Activated T-helper 2 cell treated with anti-CD3 and anti-CD28 coated beads, Interferon-gamma antibody, Interleukin-2, Interleukin-4, amounts not matched to agents 10 μg/mL and 5 μg/mL and 100 μg/mL, durations not matched to agents 14 hours and 24 hours and 36 hours (primary cell): ENCODE results near the gene FGFR4. TPM values are rescaled to one million over a fixed set of nuclear protein-coding genes. Genes with fewer than 3 reads are reported as not detected.
A peak's percentile ranks its signal among the peaks of the same experiment; 100 is the strongest.

ENCODE experiments used
- DNase-seq: peaks from one replicate; pipeline ENCODE4 v3.0.0; 2021; ENCODE audit warnings: low spot score
- H3K27ac Mint-ChIP-seq: one replicate; pipeline ENCODE4 v1.8.0; 2021; ENCODE audit warnings: mixed read lengths
- H3K27me3 Mint-ChIP-seq: one replicate; pipeline ENCODE4 v1.8.0; 2021; ENCODE audit warnings: low read depth, mixed read lengths
- H3K36me3 Mint-ChIP-seq: one replicate; pipeline ENCODE4 v1.8.0; 2021; ENCODE audit warnings: low read depth, mixed read lengths
- H3K4me1 Mint-ChIP-seq: one replicate; pipeline ENCODE4 v1.8.0; 2021; ENCODE audit warnings: low read depth, mixed read lengths
- H3K4me3 Mint-ChIP-seq: one replicate; pipeline ENCODE4 v1.8.0; 2021; ENCODE audit warnings: low read depth, mild to moderate bottlenecking, moderate library complexity, mixed read lengths
- H3K9me3 Mint-ChIP-seq: one replicate; pipeline ENCODE4 v1.8.0; 2021; ENCODE audit warnings: mixed read lengths
- intact Hi-C: fragments of 100-400 bp; cut with micrococcal nuclease; formaldehyde crosslinking; loops from one replicate; pipeline ENCODE4 v1.15.1; 2023
- total RNA-seq: library from RNA; stranded (reverse); gene quantifications from 2 replicates; pipeline ENCODE4 v1.2.3, GENCODE V29; 2022

Gene FGFR4
- total RNA-seq, 1 donor from 2014 or later = 1.2 TPM

GRCh38 chr5:177067503-177067902 lies 19.2 kb upstream of the FGFR4 start:
- H3K27ac Mint-ChIP-seq = no peak overlapping the region
- no peak for DNase-seq

DNA sequence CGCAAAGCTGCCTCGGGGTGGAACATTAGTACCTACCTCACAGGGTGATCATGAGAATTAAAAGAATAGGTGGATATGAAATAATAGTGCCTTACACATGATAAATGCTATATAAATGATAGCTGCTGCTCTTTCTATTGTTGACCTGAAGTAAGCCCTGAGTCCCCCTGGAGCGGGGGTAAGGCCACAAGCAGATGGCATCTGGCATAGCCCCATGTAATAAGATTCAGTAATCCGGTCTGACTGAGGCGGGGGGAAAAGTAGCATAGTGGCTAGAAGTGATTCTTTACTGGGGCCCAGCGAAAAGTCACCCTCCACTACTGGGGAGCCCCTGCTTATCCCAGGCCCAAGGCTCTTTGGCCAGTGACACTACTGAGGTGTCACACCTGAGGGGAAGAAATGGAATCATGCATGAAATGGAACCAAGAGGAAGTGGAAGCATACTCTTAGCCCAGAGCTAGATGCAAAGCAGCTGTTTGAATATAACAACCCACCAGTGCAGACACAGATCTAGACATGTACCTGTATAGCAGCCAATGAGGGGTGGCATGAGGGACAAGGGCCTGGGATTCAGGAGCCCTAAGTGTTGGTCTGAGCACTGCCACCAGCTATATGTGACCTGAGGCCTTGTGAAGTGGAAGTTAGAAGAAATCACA lies 16.1 kb upstream of the FGFR4 start:
- Mint-ChIP-seq H3K27ac (no peak overlapping the region), H3K27me3 (no peaks in the 10 kb centered on the region), H3K4me1 (peaks cover 2% of the 10 kb centered on the region), H3K9me3 (no peaks in the 10 kb centered on the region), H3K4me3 (no peak overlapping the region), H3K36me3 (no peaks in the 10 kb centered on the region)
- no peak for DNase-seq
- intact Hi-C loops = loop anchor here (5.0 kb wide), 1 partner anchor 42 kb away; no protein-coding TSS in a partner anchor

More at GRCh38 chr5:177067503-177067902, 19.2 kb upstream of the FGFR4 start:
- H3K4me3 Mint-ChIP-seq = no peak overlapping the region
- no peaks in the 10 kb centered on the region for H3K27me3 Mint-ChIP-seq
- H3K4me1 Mint-ChIP-seq = peaks cover 2% of the 10 kb centered on the region
- peaks cover 15% of the 10 kb centered on the region for H3K36me3 Mint-ChIP-seq
- intact Hi-C loops = no loop called here
- H3K9me3 Mint-ChIP-seq = no peaks in the 10 kb centered on the region

DNA sequence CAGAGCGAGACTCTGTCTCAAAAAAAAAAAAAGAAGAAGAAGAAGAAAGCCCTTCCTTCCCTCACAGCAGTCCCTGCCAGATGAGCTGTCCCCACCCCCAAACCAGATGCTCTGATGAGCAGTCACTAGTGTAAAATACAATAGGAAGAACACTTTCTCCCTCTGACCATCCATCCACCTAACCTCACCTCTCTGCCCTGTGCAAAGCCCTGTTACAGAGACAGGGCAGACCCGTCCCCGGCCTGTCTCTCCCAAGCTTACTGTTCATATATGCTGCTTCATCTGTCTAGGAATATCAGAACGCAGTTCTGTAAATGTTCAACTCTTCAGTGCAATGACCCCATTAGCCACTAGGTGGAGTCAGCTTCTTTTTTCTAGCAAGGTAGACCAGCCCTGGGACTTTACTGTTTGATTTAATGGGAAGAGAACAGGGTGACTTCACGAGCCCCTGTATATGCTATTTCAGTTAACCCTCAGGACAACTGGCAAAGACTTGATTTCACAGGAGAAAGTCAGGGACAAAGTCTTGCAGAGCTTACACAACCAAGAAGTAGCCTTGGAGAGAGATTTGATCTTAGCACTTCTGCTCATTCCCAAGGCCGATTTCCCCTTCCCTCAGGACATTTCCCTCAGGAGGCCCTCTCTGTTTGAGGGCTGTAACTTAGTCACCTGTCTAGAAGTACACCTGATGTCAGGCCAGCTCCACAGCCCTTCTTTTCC lies 14.9 kb upstream of the FGFR4 start:
- H3K27ac Mint-ChIP-seq = no peak overlapping the region
- H3K36me3 Mint-ChIP-seq = no peaks in the 10 kb centered on the region
- no peaks in the 10 kb centered on the region for H3K9me3 Mint-ChIP-seq
- peak; percentile 45 for DNase-seq
- H3K4me3 Mint-ChIP-seq = no peak overlapping the region
- no peaks in the 10 kb centered on the region for H3K27me3 Mint-ChIP-seq
- intact Hi-C loops = loop anchor here (5.0 kb wide), 1 partner anchor 40 kb away; no protein-coding TSS in a partner anchor
- peaks cover 2% of the 10 kb centered on the region for H3K4me1 Mint-ChIP-seq

DNA sequence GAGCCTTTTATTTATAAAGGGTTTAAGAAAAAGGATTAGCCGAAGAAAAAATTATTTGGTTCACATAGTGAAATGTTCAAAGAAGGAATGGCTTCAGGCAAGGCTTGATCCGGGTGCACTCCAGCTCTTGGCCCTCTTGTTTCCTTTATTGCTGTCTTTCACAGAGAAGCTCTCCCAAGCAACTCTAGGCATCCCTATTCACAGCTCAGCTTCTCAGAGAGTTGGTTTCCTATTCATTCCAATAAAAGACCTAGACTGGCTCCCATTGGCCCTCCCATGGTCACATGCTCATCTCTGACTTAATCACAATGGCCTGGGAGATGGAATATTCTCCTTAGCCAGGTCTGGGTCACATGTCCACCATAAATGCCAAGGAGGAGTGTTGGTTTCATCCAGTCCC lies 9.4 kb upstream of the FGFR4 start:
- peak overlapping the region; percentile 32 for H3K27ac Mint-ChIP-seq
- no peaks in the 10 kb centered on the region for H3K36me3 Mint-ChIP-seq
- H3K27me3 Mint-ChIP-seq = no peaks in the 10 kb centered on the region
- intact Hi-C loops = no loop called here
- H3K4me1 Mint-ChIP-seq = no peaks in the 10 kb centered on the region
- no peak for DNase-seq
- no peaks in the 10 kb centered on the region for H3K9me3 Mint-ChIP-seq
- no peak overlapping the region for H3K4me3 Mint-ChIP-seq

DNA sequence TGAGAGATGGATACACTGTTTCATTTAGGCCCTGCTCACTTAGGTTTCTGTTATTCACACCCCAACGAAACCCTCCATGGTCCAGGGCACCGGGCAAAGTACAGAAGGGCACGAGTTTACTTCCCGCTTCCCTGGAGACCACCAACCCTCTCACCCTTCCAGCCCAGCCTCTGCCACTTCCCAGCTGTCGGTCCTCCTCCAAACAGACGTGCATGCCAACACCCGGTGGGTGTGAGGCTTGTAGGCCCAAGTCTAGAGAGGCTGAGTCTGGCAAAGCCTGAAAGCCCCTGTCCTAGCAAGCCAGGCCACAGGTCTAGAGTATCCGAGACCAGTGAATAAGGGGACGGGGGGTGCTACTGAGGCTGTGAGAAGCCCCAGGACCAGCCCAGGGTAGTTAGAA lies 7.1 kb upstream of the FGFR4 start:
- Mint-ChIP-seq H3K9me3 (no peaks in the 10 kb centered on the region), H3K27ac (no peak overlapping the region), H3K4me1 (no peaks in the 10 kb centered on the region), H3K27me3 (peaks cover 7% of the 10 kb centered on the region), H3K4me3 (no peak overlapping the region), H3K36me3 (no peaks in the 10 kb centered on the region)
- intact Hi-C loops = no loop called here
- no peak for DNase-seq

- no peak overlapping the region for H3K27ac Mint-ChIP-seq
- intact Hi-C loops = no loop called here
- no peaks in the 10 kb centered on the region for H3K9me3 Mint-ChIP-seq
- no peak for DNase-seq
- no peaks in the 10 kb centered on the region for H3K36me3 Mint-ChIP-seq
- peaks cover 10% of the 10 kb centered on the region for H3K27me3 Mint-ChIP-seq
- no peak overlapping the region for H3K4me3 Mint-ChIP-seq
- no peaks in the 10 kb centered on the region for H3K4me1 Mint-ChIP-seq
Measured at GRCh38 chr5:177080265-177080664, 6.5 kb upstream of the FGFR4 start.

DNA sequence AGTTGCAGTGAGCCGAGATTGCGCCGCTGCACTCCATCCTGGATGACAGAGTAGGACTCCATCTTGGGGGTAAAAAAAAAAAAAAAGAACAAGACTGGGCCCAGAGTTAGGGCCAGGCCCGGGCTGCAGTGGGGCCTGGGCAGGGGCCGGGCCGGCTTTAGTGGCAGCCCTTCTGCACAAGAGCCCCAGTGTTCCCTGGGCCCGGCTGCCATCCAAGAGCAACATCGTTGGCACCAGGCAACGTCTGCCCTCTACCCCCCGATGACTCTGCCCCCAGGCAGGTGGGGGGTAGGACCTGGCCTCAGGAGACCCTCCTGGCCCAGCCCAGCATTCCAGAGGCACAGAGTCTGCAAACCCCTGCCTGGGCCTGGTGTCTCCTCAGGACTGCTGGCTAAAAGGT lies 4.9 kb upstream of the FGFR4 start:
- peaks cover 2% of the 10 kb centered on the region for H3K4me1 Mint-ChIP-seq
- intact Hi-C loops = no loop called here
- no peak overlapping the region for H3K4me3 Mint-ChIP-seq
- no peaks in the 10 kb centered on the region for H3K36me3 Mint-ChIP-seq
- H3K9me3 Mint-ChIP-seq = no peaks in the 10 kb centered on the region
- no peak for DNase-seq
- no peak overlapping the region for H3K27ac Mint-ChIP-seq
- peaks cover 15% of the 10 kb centered on the region for H3K27me3 Mint-ChIP-seq

DNA sequence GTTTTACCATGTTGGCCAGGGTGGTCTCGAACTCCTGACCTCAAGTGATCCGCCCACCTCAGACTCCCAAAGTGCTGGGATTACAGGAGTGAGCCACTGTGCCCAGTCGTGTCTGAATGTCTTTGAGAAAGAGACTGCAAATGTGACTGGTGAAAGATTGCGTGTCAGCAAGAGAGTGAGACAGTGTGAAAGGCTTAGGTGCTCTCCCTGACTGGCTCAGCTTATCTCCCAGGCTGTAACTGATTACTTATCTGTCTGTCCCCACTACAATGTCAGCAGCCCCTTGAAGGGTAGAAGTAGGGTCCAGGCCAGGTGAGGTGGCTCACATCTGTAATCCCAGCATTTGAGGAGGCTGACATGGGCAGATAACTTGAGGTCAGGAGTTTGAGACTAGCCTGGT lies 3.4 kb upstream of the FGFR4 start:
- Mint-ChIP-seq H3K27ac (no peak overlapping the region), H3K9me3 (no peaks in the 10 kb centered on the region), H3K4me1 (peaks cover 5% of the 10 kb centered on the region), H3K36me3 (no peaks in the 10 kb centered on the region), H3K4me3 (no peak overlapping the region), H3K27me3 (peaks cover 23% of the 10 kb centered on the region)
- DNase-seq = no peak
- intact Hi-C loops = no loop called here

GRCh38 chr5:177084175-177084574 lies 2.5 kb upstream of the FGFR4 start:
- H3K27ac Mint-ChIP-seq = no peak overlapping the region
- no peak overlapping the region for H3K4me3 Mint-ChIP-seq
- H3K36me3 Mint-ChIP-seq = no peaks in the 10 kb centered on the region
- intact Hi-C loops = no loop called here
- peaks cover 5% of the 10 kb centered on the region for H3K4me1 Mint-ChIP-seq
- H3K9me3 Mint-ChIP-seq = no peaks in the 10 kb centered on the region
- DNase-seq = no peak
- H3K27me3 Mint-ChIP-seq = peaks cover 29% of the 10 kb centered on the region

DNA sequence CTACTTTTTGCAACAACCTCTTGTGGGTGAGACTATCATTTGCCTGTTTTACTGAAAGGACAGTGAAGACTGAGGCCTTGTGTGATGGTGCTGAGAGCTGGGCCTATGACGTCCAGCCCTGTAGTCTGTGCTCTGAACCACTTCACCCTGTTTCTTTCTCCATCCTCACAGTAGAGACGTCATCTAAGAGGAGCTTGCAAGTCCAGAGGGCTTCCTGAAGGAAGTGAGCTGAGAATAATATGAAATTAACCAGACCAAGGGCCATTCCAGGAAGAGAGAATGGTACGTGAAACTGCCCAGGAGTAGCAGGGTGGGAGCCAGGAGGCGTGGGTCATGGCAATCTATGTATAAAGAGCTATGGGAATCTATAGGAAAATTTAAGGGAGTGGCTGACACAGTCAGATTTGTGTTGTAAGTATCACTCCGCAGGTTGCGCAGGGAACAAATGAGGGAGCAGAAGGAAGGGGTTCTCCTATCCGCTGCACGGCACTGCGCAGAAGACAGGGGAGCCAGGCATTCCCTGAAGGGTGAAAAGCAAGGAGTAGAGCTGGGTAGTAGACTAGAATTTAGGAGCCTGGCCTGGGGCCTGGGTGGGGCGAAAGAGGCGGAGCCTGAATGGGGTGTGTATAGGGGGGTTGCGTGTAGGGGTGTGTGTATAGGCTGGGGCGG lies 596 bp upstream of the FGFR4 start:
- Mint-ChIP-seq H3K9me3 (no peaks in the 10 kb centered on the region), H3K27me3 (peaks cover 29% of the 10 kb centered on the region), H3K27ac (no peak overlapping the region), H3K36me3 (no peaks in the 10 kb centered on the region), H3K4me3 (peak overlapping the region; percentile 68), H3K4me1 (peaks cover 5% of the 10 kb centered on the region)
- no peak for DNase-seq
- intact Hi-C loops = no loop called here

GRCh38 chr5:177087398-177088005 lies 787 bp downstream of the FGFR4 start:
- no peaks in the 10 kb centered on the region for H3K36me3 Mint-ChIP-seq
- H3K27me3 Mint-ChIP-seq = peaks cover 29% of the 10 kb centered on the region
- H3K4me3 Mint-ChIP-seq = no peak overlapping the region
- no peaks in the 10 kb centered on the region for H3K9me3 Mint-ChIP-seq
- intact Hi-C loops = loop anchor here (1.0 kb wide), 1 partner anchor 46 kb away; the partner anchor contains the start of gene NSD1
- no peak overlapping the region for H3K27ac Mint-ChIP-seq
- peaks cover 5% of the 10 kb centered on the region for H3K4me1 Mint-ChIP-seq
- no peak for DNase-seq

DNA sequence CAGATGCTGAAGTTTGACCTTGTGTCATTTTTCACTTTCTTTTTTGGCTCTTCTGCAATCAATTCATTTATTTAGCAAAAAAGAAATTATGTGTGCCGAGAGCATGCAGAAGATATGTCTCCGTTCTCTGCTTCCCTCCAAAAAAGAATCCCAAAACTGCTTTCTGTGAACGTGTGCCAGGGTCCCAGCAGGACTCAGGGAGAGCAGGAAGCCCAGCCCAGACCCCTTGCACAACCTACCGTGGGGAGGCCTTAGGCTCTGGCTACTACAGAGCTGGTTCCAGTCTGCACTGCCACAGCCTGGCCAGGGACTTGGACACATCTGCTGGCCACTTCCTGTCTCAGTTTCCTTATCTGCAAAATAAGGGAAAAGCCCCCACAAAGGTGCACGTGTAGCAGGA lies 2.4 kb downstream of the FGFR4 start:
- no peak for DNase-seq
- intact Hi-C loops = no loop called here
- H3K36me3 Mint-ChIP-seq = no peaks in the 10 kb centered on the region
- no peak overlapping the region for H3K4me3 Mint-ChIP-seq
- peaks cover 5% of the 10 kb centered on the region for H3K4me1 Mint-ChIP-seq
- no peaks in the 10 kb centered on the region for H3K9me3 Mint-ChIP-seq
- peaks cover 22% of the 10 kb centered on the region for H3K27me3 Mint-ChIP-seq
- no peak overlapping the region for H3K27ac Mint-ChIP-seq
